Endothelial cell of umbilical vein (primary cell): Measurements from ENCODE around the gene ADCY2. TPM values are rescaled to one million over a fixed set of nuclear protein-coding genes. Genes with fewer than 3 reads are reported as not detected.

Source experiments
- BruUV-seq: library from RNA; stranded (reverse); fragments of 400-500 nt; replicated peaks from 2 replicates; lab custom pipeline; 2021; lab: Mats Ljungman, UMichigan
- CTCF ChIA-PET: fragments of 300-600, 350-600 bp; sonication (Branson Sonifier 250); formaldehyde crosslinking; loops from one replicate; lab custom pipeline; 2021; ENCODE audit warnings: antibody characterized with exemption, inconsistent platforms; lab: Charles Lee
- POLR2A ChIA-PET: fragments of 300-600, 350-600 bp; sonication (Branson Sonifier 250); formaldehyde crosslinking; loops from one replicate; lab custom pipeline; 2021; ENCODE audit warnings: antibody characterized with exemption, inconsistent platforms; lab: Charles Lee
- DNase-seq: peaks from one replicate; pipeline ENCODE4 v3.0.0-alpha.2; 2011; ENCODE audit warnings: low read depth, low spot score
- FAIRE-seq: peaks from 2 replicates; lab custom pipeline; 2011; peaks lifted over from hg19 to GRCh38; lab: Jason Lieb, UNC
- H2AFZ ChIP-seq: 2 replicates; pipeline ENCODE4 v1.6.0; 2012; ENCODE audit warnings: low read depth, low read length, control low read depth, inconsistent platforms
- H3K27ac ChIP-seq: 2 replicates; pipeline ENCODE4 v1.5.1; 2011; ENCODE audit warnings: low read depth, mild to moderate bottlenecking, control low read depth, low read length, moderate library complexity; ENCODE audit not compliant: insufficient read depth
- H3K27me3 ChIP-seq, 2 experiments: 2 replicates each; pipeline versions ENCODE4 v1.6.0 to v1.6.1; 2011; ENCODE audit warnings: low read length in 2 of 2, mixed read lengths in 1 of 2; ENCODE audit not compliant: control insufficient read depth in 2 of 2, insufficient read depth in 2 of 2
- H3K36me3 ChIP-seq, 2 experiments: 2 replicates in 1 of 2; 3 replicates in 1 of 2; pipeline ENCODE4 v1.5.1; 2011; ENCODE audit warnings: low read length in 2 of 2, mild to moderate bottlenecking in 1 of 2, moderate library complexity in 1 of 2; ENCODE audit not compliant: control insufficient read depth in 2 of 2, insufficient read depth in 2 of 2; ENCODE audit errors: extremely low read depth in 1 of 2
- H3K4me1 ChIP-seq: 3 replicates; pipeline ENCODE4 v1.5.1; 2011; ENCODE audit warnings: mild to moderate bottlenecking, low read length; ENCODE audit not compliant: control insufficient read depth, insufficient read depth; ENCODE audit errors: extremely low read depth
- H3K4me2 ChIP-seq: 2 replicates; pipeline ENCODE4 v1.6.1; 2011; ENCODE audit warnings: low read length, control low read depth, mixed read lengths; ENCODE audit not compliant: insufficient read depth
- H3K4me3 ChIP-seq, 3 experiments: fragments of 200-600 bp in 1 of 3; sonication (generic), shearing (Covaris generic) in 1 of 3; replicated peaks in 1 of 3; 2 replicates each; pipeline ENCODE4 v1.5.1; 2011 to 2016; ENCODE audit warnings: control low read depth in 3 of 3, low read length in 3 of 3, mild to moderate bottlenecking in 2 of 3, inconsistent platforms in 1 of 3, low read depth in 1 of 3, moderate library complexity in 1 of 3; ENCODE audit not compliant: insufficient read depth in 1 of 3
- H3K79me2 ChIP-seq: 2 replicates; pipeline ENCODE4 v1.6.0; 2012; ENCODE audit warnings: low read length, inconsistent platforms; ENCODE audit not compliant: control insufficient read depth, insufficient read depth
- H3K9ac ChIP-seq: replicated peaks from 2 replicates; pipeline ENCODE3; 2011; ENCODE audit warnings: low read length, control low read depth; ENCODE audit not compliant: insufficient read depth; ENCODE audit errors: extremely low read depth
- H3K9me1 ChIP-seq: replicated peaks from 3 replicates; pipeline ENCODE4 v1.6.0; 2011; ENCODE audit warnings: mild to moderate bottlenecking, low read length; ENCODE audit not compliant: control insufficient read depth, insufficient read depth; ENCODE audit errors: extremely low read depth
- H3K9me3 ChIP-seq: replicated peaks from 2 replicates; pipeline ENCODE4 v1.5.1; 2012; ENCODE audit warnings: low read length, inconsistent platforms; ENCODE audit not compliant: control insufficient read depth, insufficient read depth
- H4K20me1 ChIP-seq: replicated peaks from 2 replicates; pipeline ENCODE3; 2011; ENCODE audit warnings: mild to moderate bottlenecking, low read length; ENCODE audit not compliant: control insufficient read depth, insufficient read depth; ENCODE audit errors: extremely low read depth
- CTCF ChIP-seq, 2 donors: IDR thresholded peaks; 1 replicate in 1 of 2; 2 replicates in 1 of 2; pipeline ENCODE4 v1.5.1; 2011; ENCODE audit warnings: low read length in 2 of 2, mild to moderate bottlenecking in 2 of 2, moderate library complexity in 2 of 2, control low read depth in 1 of 2, inconsistent platforms in 1 of 2, low read depth in 1 of 2; ENCODE audit not compliant: insufficient read depth in 1 of 2; ENCODE audit errors: extremely low read depth in 1 of 2
- EZH2 ChIP-seq: IDR thresholded peaks from 2 replicates; pipeline ENCODE4 v1.6.1; 2012; ENCODE audit warnings: borderline replicate concordance, low read depth, mild to moderate bottlenecking, moderate library complexity, low read length, inconsistent platforms; ENCODE audit not compliant: severe bottlenecking
- FOS ChIP-seq: IDR thresholded peaks from 2 replicates; pipeline ENCODE4 v1.6.1; 2011; ENCODE audit warnings: mild to moderate bottlenecking, low read length, moderate library complexity, borderline replicate concordance; ENCODE audit not compliant: insufficient read depth
- GATA2 ChIP-seq: IDR thresholded peaks from 2 replicates; pipeline ENCODE4 v1.7.0; 2011; ENCODE audit warnings: low read depth, mild to moderate bottlenecking, moderate library complexity, mixed read lengths, low read length; ENCODE audit not compliant: insufficient read length, insufficient read depth
- JUN ChIP-seq: IDR thresholded peaks from 2 replicates; pipeline ENCODE4 v1.6.1; 2011; ENCODE audit warnings: borderline replicate concordance, low read depth; ENCODE audit not compliant: insufficient read length, insufficient read depth
- MAX ChIP-seq: IDR thresholded peaks from 2 replicates; pipeline ENCODE4 v1.6.1; 2011; ENCODE audit not compliant: insufficient read depth, insufficient read length
- MYC ChIP-seq: IDR thresholded peaks from one replicate; pipeline ENCODE4 v1.6.1; 2011; ENCODE audit warnings: mild to moderate bottlenecking, low read depth, low read length
- POLR2A ChIP-seq: IDR thresholded peaks from 2 replicates; pipeline ENCODE4 v1.6.1; 2012; ENCODE audit warnings: low read depth, mild to moderate bottlenecking, control low read depth, low read length
- POLR2AphosphoS5 ChIP-seq: IDR thresholded peaks from 2 replicates; pipeline ENCODE4 v1.6.1; 2012; ENCODE audit warnings: low read depth, mild to moderate bottlenecking, control low read depth, low read length, moderate library complexity; ENCODE audit not compliant: insufficient read depth
- dilution Hi-C: fragments of 300-500 bp; cut with MboI; formaldehyde crosslinking; loops from one replicate; pipeline ENCODE4 v1.15.0; 2019; ENCODE audit warnings: low sequenced_read_pairs; ENCODE audit not compliant: extremely low pct_ligation_motif_present
- intact Hi-C: fragments of 100-400 bp; cut with micrococcal nuclease; formaldehyde crosslinking; loops from one replicate; pipeline ENCODE4 v1.10.0; 2022
- polyA plus RNA-seq, 4 experiments: library from polyadenylated mRNA; depleted of rRNA in 3 of 4; stranded (reverse) in 3 of 4; unstranded in 1 of 4; fragments of >200 nt; gene quantifications; 2 replicates each; pipeline versions ENCODE4 v1.2.1 to v1.2.3, GENCODE V29; 2011 to 2012; ENCODE audit warnings: missing spikeins in 1 of 4
- total RNA-seq: library from RNA; stranded (reverse); gene quantifications from 2 replicates; pipeline ENCODE4 v1.2.3, GENCODE V29; 2021

ADCY2 gene
- total and polyA plus RNA-seq, 2 donors (not counting 3 experiments of a cell fraction or from before 2014, with no cell fraction given): under 0.01 TPM; not detected in 1

GRCh38 chr5:7679663-7680062, 283.7 kb downstream of the ADCY2 start:
- CTCF ChIA-PET: no interaction called here
- Histone ChIP-seq H3K4me3 (no peak overlapping the region), H3K27ac (no peak overlapping the region), H3K9me1 (no peaks in the 10 kb centered on the region), H2AFZ (no peak overlapping the region), H3K36me3 (no peaks in the 10 kb centered on the region), H4K20me1 (no peaks in the 10 kb centered on the region), H3K4me2 (no peak overlapping the region), H3K79me2 (no peaks in the 10 kb centered on the region), H3K4me1 (no peaks in the 10 kb centered on the region), H3K27me3 (no peaks in the 10 kb centered on the region), H3K9ac (no peak overlapping the region), H3K9me3 (peaks cover 11% of the 10 kb centered on the region)
- POLR2A ChIA-PET: no interaction called here
- BruUV-seq: no TSS peak
- no peak for DNase-seq
- dilution Hi-C loops: no loop called here
- intact Hi-C loops: no loop called here
- no peak for TF ChIP-seq MAX
- TF ChIP-seq EZH2: no peak
- no peak for TF ChIP-seq FOS
- TF ChIP-seq POLR2A: no peak
- no peak for TF ChIP-seq JUN
- TF ChIP-seq GATA2: no peak
- TF ChIP-seq POLR2AphosphoS5: no peak
- TF ChIP-seq MYC: no peak
- TF ChIP-seq CTCF (IDR thresholded peaks at IDR 0.05; ENCODE audit: extremely low read depth in 1 of 2, insufficient read depth in 1 of 2, low read depth in 1 of 2, low read length in 2 of 2): no peak
- FAIRE-seq: no peak
